Measurements from ENCODE around the gene SERP2. TPM values are rescaled to one million over a fixed set of nuclear protein-coding genes. Genes with fewer than 3 reads are reported as not detected.

SERP2 gene
- total and polyA plus RNA-seq, 2 donors (not counting 3 experiments of a cell fraction or from before 2014, with no cell fraction given) = 0.30 TPM; not detected in 1

DNA sequence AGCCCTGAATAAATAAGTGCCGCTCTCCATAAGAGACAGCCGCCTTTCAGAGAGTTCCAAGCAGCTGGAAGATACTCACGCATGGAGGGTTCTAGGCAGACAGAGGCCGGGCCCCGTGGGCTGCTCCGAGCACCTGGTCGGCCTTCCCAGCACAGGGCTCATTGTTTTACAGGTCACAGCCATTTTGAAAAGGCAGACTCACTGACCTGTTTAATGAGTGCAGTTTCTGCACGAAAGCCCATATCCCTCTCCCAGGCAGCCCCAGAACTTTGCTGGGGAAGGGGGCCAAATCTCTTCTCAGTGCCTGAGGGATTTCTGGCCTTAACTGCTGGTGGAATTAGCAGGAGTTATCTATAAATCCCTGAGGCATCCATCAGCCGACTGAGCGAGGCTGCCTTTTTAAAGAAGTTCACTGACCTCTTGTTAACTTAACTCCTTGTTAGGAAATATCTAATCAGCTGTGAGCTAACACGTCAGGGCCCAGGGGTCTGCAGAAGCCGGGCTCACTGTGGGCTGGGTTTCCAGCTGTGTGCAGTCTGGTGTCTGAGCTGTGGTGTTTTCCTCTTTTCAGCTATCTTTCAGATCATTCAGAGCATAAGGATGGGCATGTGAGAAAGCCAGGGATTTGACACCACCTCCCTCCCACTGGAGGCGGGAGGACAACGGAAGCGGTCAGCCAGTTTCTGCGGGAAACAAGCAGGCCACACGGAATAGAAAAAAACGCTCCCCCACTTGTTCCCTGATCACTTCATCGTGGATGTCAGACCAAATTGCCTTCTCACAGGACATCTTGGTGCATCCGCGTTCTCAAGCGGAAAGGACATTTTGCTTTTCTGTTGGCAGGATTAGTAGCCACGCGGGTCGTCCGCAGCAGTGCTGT lies 23.3 kb downstream of the SERP2 start:
- POLR2A ChIA-PET = no interaction called here
- CTCF ChIA-PET = interaction anchor here (1.5 kb wide), 1 partner anchor 206 kb away, joined by 3 read pairs; no protein-coding TSS in a partner anchor
- no peak for FAIRE-seq
- intact Hi-C loops (cut with micrococcal nuclease) = no loop called here
- no peaks in the 10 kb centered on the region for H3K4me1 ChIP-seq (ENCODE audit: control insufficient read depth, extremely low read depth, insufficient read depth, low read length)
- H3K9me1 ChIP-seq (replicated peaks; ENCODE audit: control insufficient read depth, extremely low read depth, insufficient read depth, low read length) = no peaks in the 10 kb centered on the region
- H3K27me3 ChIP-seq (ENCODE audit: control insufficient read depth in 2 of 2, insufficient read depth in 2 of 2, low read length in 2 of 2) = peaks cover 0 to 3% of the 10 kb centered on the region in 2 experiments
- H2AFZ ChIP-seq (ENCODE audit: low read depth, low read length) = no peak overlapping the region
- dilution Hi-C loops (cut with MboI; ENCODE audit: extremely low pct_ligation_motif_present, low sequenced_read_pairs) = no loop called here
- no peak overlapping the region for H3K4me3 ChIP-seq (replicated peaks in 1 of 3; ENCODE audit: insufficient read depth in 1 of 3, low read depth in 1 of 3, low read length in 3 of 3)
- H3K9me3 ChIP-seq (replicated peaks; ENCODE audit: control insufficient read depth, insufficient read depth, low read length) = no peaks in the 10 kb centered on the region
- no TSS peak for BruUV-seq (replicated peaks)
- H3K9ac ChIP-seq (replicated peaks; ENCODE audit: extremely low read depth, insufficient read depth, low read length) = no peak overlapping the region
- no peak overlapping the region for H3K4me2 ChIP-seq (ENCODE audit: insufficient read depth, low read length)
- no peaks in the 10 kb centered on the region for H3K36me3 ChIP-seq (ENCODE audit: control insufficient read depth in 2 of 2, extremely low read depth in 1 of 2, insufficient read depth in 2 of 2, low read length in 2 of 2)
- no peak overlapping the region for H3K27ac ChIP-seq (ENCODE audit: insufficient read depth, low read depth, low read length)
- DNase-seq (ENCODE audit: low read depth, low spot score) = no peak
- H4K20me1 ChIP-seq (replicated peaks; ENCODE audit: control insufficient read depth, extremely low read depth, insufficient read depth, low read length) = no peaks in the 10 kb centered on the region
- H3K79me2 ChIP-seq (ENCODE audit: control insufficient read depth, insufficient read depth, low read length) = no peaks in the 10 kb centered on the region
- TF ChIP-seq MYC (IDR thresholded peaks at IDR 0.05; ENCODE audit: low read depth, low read length) = no peak
- TF ChIP-seq EZH2 (IDR thresholded peaks at IDR 0.05; ENCODE audit: borderline replicate concordance, low read depth, low read length, severe bottlenecking) = no peak
- no peak for TF ChIP-seq GATA2 (IDR thresholded peaks at IDR 0.05; ENCODE audit: insufficient read depth, insufficient read length, low read depth, low read length)
- no peak for TF ChIP-seq POLR2AphosphoS5 (IDR thresholded peaks at IDR 0.05; ENCODE audit: insufficient read depth, low read depth, low read length)
- TF ChIP-seq POLR2A (IDR thresholded peaks at IDR 0.05; ENCODE audit: low read depth, low read length) = no peak
- TF ChIP-seq JUN (IDR thresholded peaks at IDR 0.05; ENCODE audit: borderline replicate concordance, insufficient read depth, insufficient read length, low read depth) = no peak
- TF ChIP-seq, protein P1, sequence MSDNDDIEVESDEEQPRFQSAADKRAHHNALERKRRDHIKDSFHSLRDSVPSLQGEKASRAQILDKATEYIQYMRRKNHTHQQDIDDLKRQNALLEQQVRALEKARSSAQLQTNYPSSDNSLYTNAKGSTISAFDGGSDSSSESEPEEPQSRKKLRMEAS (IDR thresholded peaks at IDR 0.05; ENCODE audit: insufficient read depth, insufficient read length) = no peak
- no peak for TF ChIP-seq FOS (IDR thresholded peaks at IDR 0.05; ENCODE audit: borderline replicate concordance, insufficient read depth, low read length)
- TF ChIP-seq, protein P2, sequence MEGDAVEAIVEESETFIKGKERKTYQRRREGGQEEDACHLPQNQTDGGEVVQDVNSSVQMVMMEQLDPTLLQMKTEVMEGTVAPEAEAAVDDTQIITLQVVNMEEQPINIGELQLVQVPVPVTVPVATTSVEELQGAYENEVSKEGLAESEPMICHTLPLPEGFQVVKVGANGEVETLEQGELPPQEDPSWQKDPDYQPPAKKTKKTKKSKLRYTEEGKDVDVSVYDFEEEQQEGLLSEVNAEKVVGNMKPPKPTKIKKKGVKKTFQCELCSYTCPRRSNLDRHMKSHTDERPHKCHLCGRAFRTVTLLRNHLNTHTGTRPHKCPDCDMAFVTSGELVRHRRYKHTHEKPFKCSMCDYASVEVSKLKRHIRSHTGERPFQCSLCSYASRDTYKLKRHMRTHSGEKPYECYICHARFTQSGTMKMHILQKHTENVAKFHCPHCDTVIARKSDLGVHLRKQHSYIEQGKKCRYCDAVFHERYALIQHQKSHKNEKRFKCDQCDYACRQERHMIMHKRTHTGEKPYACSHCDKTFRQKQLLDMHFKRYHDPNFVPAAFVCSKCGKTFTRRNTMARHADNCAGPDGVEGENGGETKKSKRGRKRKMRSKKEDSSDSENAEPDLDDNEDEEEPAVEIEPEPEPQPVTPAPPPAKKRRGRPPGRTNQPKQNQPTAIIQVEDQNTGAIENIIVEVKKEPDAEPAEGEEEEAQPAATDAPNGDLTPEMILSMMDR (IDR thresholded peaks at IDR 0.05; ENCODE audit: extremely low read depth in 1 of 2, insufficient read depth in 1 of 2, low read depth in 1 of 2, low read length in 2 of 2) = no peak

Measured in endothelial cell of umbilical vein (primary cell).